Measurements from ENCODE around the gene EFCC1.

DNA sequence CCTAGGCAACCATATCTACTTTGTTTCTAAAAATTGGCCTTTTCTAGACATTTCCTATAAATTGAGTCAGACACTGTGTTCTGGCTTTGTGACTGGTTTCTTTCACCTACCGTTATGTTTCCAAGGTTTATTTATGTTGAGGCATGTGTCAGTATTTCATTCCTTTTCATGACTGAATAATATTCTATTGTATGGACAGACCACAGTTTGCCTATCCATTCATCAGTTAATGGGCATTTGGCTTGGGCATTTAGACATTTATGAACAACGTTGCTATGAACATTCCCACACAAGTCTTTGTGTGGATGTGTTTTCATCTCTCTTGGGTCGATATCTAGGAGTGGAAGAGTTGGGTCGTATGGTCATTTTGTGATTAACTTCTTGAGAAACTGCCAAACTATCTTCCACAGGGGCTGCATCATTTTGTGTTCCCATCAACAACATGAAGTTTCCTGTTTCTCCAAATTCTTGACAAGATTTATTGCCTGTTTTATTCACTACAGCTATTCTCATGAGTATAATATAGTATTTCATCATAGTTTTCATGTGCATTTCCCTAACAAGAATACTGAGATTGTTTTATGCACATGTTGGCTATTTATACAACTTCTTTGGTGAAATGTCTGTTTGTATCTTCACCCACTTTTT is 3.5 kb upstream of the EFCC1 start:
- TF ChIP-seq POLR2AphosphoS5 (IDR thresholded peaks at IDR 0.05) = no peak
- TF ChIP-seq, protein P1, sequence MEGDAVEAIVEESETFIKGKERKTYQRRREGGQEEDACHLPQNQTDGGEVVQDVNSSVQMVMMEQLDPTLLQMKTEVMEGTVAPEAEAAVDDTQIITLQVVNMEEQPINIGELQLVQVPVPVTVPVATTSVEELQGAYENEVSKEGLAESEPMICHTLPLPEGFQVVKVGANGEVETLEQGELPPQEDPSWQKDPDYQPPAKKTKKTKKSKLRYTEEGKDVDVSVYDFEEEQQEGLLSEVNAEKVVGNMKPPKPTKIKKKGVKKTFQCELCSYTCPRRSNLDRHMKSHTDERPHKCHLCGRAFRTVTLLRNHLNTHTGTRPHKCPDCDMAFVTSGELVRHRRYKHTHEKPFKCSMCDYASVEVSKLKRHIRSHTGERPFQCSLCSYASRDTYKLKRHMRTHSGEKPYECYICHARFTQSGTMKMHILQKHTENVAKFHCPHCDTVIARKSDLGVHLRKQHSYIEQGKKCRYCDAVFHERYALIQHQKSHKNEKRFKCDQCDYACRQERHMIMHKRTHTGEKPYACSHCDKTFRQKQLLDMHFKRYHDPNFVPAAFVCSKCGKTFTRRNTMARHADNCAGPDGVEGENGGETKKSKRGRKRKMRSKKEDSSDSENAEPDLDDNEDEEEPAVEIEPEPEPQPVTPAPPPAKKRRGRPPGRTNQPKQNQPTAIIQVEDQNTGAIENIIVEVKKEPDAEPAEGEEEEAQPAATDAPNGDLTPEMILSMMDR (IDR thresholded peaks at IDR 0.05) = no peak
- TF ChIP-seq POLR2A (IDR thresholded peaks at IDR 0.05) = no peak

Data from sigmoid colon (tissue), 4 donors.